Stimulated activated CD8-positive, alpha-beta memory T cell treated with anti-CD3 and anti-CD28 coated beads, Interleukin-7, amount 100 ng/mL, for 1 hour (primary cell): ENCODE results near the gene ANAPC2.
"Not testable (repeated sequence)": the region's sequence is repeated elsewhere in the genome, so short reads cannot be mapped to it uniquely, and the experiment has no call there.

Experiments used
- DNase-seq, 2 donors: peaks; one replicate each; pipeline ENCODE4 v3.0.0-alpha.2; 2020; ENCODE audit warnings: low read depth in 2 of 2

Gene ANAPC2

DNA sequence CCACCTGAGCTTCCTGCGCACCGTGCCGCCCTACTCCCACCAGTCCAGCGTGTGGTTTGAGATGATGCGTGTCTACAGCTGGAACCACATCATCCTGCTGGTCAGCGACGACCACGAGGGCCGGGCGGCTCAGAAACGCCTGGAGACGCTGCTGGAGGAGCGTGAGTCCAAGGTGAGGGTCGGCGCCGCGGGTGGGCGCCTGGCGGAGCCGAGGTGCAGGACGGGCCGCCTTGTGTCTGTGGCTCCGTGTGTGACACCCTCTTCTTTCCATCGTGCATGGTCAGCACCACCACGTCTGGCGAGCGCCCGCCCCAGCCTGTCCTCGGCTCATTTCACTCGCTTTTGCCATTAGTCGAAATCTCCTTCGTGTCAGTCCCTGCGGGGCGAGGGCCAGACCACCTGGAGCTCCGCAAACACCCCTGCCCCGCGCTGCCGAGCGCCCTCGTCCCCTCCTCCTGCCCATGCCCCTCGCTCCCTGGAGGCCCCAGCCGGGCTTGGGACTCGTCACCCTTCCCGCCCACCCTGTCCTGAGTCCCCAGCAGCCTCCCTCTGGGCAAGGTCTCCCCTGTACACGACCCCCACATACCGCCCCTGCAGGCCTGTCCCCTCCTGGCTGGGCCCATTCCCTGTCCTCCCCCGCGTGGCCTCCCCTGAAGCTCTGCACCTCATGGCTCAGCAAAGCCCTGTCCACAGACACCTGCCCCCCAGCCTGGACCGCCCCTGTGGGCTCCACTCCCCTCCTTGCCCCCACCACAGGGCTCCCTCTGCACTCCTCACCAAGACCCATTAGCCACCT, 42.4 kb downstream of the ANAPC2 start:
- DNase-seq = no peak

DNA sequence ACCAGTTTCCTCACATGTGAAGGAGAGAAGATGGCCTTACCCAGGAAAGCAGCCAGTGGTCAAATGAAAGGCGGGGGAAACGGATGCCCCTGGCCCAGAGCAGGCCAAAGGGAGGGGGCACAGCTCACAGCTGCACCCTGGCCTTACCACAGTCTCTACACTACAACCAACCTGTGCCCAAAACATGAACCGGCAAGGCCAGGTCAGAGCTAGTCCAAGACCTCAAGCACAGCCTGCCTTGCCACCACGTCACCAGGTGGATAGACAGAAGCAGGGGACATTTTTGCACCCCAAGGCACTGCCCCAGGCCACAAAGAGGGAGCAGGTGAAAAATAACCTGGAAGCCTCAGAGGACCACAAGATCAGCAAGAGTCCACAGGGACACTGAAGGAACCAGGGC, 44.9 kb downstream of the ANAPC2 start:
- no peak for DNase-seq

DNA sequence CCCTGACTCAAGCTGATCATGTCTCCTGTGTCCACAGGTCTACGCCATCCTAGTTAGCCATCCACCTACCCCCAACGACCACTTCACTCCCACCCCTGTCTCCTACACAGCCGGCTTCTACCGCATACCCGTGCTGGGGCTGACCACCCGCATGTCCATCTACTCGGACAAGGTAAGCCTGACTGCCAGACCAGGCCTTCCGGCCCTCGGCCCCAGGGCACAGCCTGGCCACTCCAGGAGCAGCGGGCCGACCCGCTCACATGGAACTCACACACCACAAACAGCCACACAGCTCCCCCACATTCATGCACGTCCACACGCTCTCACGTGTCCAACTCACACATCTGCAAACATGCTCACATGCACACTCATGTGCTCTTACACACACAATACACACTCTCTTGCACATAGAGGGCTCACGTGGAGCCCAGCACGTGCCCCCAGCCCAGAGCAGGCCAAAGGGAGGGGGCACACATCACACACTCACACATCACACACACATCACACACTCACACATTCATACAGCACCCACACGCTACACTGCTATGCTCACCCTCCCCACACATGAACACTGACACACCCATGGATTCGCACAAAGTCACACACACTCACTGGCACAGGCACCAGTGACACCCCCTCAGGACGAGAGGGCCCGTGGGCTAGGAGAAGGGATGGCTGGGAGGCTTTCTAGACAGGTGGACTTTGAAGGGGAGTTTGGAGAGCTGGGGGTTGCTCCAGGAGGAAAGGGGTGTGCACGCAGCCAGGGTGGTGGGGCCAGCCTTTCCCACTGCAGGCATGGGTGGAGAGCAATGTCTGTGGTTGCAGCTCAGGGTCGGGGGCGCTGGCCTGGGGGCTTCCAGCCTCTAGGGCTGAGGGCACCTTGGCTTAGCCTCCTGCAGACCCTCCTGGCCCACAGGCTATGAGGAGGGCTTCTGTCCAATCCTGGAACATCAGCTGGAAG, 46.1 kb downstream of the ANAPC2 start:
- no peak for DNase-seq

DNA sequence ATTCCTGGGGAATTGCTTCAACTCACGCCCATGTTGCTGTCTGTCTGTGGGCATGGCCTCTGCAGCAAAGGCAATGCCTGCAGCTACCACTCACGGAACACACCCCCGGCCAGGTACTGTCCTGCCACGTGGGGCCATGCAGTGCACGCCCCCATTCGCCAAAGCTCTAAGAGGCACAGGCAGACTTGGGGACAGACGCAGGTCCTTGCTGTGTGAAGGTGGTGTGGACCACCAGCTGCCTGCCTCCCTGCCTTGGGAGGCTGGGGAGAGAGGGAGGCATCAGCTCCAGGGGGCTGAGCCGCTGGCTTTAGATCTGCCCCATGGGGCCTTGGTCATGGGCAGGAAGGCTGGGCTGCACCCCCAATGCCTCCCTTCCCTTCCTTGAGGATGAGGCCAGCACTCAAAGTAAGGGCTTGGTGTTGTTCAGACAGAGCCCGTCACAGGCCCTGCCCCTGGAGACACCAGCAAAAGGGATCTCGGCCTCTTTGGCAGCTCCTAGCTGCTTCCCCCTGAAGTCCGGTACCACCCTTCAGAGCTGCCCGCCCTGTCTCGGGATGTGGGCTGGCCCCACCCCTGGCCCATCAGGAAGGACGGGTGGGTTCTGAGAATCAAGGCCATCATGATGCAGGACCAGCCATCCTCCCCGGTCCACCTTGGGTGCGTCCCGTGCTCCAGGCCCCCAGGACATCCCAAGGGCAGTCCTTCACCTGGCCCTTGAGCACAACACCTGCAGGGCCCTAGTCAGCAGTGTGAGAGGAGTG, 47.1 kb downstream of the ANAPC2 start:
- DNase-seq = no peak

DNA sequence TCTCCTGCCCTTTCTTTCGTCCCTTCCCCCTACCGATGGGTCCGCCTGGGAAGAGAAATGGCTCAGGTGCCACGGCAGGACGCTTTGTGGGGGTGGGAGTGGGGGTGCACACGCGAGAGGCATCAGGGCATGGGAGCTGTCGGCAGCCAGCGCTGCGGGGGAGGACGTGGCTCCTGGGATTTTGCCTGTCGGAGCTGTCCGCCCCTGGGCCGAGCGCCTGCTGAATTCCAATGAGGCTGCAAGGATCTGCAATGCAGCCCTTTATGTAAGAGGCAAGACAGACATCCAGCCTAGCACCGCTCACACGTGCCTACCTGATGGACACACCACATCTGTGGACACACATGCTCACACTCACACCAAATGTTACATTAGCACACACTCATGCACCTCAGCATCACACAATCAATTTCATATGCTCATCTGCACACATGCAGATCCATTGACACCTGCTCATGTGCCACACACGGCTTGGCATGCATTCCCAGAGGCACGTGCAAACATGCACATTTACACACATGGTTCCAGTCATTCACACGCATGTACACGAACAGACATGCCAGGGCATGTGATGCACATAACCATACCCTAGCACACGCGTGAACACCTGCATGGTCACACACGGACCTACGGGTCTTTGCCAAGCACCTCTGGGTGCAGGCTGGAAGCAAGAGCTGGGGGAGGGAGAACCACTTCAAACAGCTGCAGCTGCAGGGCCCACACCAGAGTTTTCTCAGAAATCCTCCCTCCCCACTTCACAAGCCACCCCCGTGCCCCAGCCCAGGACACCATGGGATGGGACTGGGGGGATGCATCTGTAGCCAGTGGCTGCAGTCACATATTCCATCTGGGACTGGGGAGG, 48.0 kb downstream of the ANAPC2 start:
- DNase-seq = no peak

DNA sequence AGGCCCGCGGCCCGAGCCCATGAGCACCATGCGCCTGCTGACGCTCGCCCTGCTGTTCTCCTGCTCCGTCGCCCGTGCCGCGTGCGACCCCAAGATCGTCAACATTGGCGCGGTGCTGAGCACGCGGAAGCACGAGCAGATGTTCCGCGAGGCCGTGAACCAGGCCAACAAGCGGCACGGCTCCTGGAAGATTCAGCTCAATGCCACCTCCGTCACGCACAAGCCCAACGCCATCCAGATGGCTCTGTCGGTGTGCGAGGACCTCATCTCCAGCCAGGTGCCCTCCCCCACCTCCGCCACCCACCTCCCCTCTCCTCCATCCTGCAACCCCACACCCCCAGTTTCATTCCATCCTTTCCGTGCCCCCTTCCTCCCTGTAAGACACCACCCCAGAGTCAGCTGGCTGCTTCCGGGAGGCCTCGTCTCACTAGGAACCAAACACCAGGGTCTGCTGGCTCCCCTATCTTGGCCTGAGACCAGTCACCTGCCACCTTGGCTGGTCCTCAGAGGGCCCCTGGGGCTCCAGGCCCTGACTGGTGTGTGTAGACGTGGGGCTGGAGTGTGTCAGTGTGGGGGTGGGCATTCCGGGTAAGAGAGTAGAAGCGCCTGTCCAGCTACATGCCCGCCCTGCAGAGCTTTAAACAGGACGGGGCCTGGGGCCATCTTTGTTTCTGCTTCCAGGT, 48.8 kb downstream of the ANAPC2 start:
- DNase-seq = no peak

DNA sequence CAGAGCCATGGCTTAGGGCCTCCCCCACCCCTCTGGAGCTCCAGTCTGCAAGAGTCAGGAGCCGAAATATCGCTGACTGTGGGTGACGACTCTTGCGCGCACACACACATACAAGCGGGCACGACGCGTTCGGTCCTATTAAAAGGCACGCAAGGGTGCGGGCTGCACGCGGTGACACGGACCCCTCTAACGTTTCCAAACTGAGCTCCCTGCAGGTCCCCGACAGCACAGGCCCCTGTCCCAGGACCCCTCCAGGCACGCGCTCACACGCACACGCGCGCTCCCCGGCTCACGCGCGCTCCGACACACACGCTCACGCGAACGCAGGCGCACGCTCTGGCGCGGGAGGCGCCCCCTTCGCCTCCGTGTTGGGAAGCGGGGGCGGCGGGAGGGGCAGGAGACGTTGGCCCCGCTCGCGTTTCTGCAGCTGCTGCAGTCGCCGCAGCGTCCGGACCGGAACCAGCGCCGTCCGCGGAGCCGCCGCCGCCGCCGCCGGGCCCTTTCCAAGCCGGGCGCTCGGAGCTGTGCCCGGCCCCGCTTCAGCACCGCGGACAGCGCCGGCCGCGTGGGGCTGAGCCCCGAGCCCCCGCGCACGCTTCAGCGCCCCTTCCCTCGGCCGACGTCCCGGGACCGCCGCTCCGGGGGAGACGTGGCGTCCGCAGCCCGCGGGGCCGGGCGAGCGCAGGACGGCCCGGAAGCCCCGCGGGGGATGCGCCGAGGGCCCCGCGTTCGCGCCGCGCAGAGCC, 49.5 kb downstream of the ANAPC2 start, which contains the start of gene GRIN1:
Gene GRIN1, plus strand, starts transcription at position 433 of the 746 bp plus-strand sequence. CDS start 333 bp downstream, outside the sequence.
- no peak for DNase-seq

DNA sequence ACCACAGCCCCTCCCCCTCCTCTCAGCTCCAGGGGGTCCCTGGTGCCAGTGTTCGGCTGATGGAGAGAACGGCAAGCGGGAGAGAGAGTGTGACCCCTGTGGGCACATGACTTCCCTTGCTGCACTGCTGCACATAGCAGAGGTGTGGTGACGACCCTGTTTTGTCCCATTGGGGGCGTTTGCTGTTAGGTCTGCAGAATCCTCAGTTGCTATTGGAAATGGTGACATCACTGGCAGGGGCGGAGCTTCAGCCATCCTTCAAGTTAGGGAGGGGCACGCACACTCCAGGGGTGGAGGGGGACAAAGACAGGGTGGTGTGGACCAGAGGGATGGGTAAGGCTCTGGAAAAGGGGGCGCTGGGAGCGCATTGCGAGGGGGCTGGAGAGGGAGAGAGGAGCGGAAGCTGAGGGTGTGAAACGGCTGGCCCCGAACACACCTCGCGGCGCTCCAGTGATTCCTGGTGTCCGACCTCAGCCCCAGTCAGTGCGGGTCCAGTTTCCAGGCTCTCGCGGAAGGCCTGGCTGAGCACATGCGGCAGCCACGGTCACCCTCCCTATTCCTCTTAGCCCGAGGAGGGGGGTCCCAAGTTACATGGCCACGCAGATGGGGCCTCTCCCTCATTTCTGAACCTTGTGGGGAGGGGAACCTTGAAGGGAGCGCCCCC, 50.2 kb downstream of the ANAPC2 start:
- DNase-seq = no peak

DNA sequence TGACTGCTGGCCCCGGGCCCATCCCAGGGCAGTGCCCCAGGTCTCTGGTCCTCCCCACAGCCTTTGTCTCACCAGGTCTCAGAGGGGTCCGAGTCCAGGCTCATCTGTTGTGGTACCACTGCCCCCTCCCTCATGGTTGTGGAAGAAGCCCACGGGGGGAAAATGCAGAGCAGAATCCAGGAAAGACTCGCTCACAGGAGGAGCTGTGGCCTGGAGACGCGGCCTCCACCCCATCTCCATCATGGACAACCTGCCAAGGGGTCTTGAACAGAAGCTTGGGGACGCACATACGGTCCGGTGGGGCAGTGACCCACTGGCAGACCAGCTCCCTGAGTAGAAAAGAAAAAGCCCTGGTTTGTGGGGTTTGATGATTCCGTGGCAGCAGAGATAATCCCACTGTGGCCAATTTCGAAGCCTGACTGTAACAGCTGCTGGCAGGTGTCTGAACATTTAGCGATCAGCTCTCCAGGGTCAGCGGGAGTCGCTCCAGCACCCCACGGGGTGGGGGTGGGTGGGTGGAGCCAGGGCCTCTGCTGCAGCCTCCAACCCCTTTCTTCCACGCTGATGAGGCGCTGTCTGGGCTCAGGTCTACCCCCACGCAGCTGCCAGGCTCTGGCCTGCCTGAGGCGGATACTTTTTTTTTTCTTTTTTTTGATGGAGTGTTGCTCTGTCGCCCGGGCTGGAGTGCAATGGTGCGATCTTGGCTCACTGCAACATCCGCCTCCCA, 51.3 kb downstream of the ANAPC2 start:
- no peak for DNase-seq

DNA sequence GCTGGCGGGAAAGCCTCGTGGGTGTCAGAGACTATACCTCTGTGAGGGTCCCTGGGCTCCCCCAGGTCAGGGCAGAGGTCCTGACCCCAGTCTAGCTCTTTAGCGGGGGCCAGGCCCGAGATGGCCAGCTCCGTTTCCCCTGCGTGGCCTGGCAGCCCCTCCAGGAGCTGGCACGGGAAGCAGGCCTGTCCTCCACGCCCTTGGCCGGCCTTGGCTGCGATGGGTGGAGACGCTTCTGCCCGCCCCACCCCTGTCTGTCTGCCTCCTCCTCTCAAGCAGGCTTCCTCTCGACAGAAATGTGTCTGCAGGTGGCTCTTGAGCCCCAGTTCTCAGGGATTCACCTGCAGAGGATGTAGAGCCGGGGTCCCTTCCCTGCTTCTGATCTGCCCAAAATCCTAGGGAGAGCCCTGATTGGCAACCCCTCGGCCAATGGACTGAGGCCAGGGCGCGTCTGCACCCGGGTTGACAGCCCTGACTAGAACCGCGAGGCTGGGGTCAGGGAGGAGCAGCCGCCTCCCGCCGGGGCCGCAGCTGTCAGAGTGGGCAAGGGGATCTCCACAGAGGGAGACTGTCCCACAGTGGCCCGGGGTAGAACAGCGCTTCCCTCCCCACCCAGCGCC, 52.0 kb downstream of the ANAPC2 start:
- no peak for DNase-seq

DNA sequence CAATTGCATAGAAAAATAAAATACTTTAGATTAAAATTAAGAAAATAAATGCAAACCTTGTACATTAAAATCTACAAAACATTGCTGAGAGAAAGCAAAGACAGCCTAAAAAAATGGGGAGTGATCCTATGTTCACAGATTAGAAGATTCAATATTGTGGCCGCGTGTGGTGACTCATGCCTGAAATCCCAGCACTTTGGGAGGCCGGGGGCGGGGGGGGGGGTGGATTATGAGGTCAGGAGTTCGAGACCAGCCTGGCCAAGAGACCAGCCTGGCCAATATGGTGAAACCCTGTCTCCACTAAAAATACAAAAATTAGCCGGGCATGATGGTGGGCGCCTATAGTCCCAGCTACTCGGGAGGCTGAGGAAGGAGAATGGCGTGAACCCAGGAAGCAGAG, 53.2 kb downstream of the ANAPC2 start:
- not testable (repeated sequence) for DNase-seq

DNA sequence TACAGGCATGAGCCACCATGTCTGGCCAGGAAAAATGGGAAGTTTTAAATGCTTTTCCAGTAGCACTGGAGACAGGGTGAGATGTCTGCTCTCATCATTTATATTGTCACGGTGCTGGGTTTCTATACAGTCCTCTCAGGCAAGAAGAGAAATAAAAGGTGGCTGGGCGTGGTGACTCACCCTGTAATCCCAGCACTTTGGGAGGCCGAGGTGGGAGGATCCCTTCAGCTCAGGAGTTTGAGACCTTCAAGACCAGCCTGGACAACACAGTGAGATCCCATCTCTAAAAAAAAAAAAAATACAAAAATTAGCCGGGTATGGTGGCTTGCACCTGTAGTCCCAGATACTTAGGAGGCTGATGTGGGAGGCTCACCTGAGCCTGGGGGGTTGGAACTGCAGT, 54.2 kb downstream of the ANAPC2 start:
- DNase-seq = no peak

DNA sequence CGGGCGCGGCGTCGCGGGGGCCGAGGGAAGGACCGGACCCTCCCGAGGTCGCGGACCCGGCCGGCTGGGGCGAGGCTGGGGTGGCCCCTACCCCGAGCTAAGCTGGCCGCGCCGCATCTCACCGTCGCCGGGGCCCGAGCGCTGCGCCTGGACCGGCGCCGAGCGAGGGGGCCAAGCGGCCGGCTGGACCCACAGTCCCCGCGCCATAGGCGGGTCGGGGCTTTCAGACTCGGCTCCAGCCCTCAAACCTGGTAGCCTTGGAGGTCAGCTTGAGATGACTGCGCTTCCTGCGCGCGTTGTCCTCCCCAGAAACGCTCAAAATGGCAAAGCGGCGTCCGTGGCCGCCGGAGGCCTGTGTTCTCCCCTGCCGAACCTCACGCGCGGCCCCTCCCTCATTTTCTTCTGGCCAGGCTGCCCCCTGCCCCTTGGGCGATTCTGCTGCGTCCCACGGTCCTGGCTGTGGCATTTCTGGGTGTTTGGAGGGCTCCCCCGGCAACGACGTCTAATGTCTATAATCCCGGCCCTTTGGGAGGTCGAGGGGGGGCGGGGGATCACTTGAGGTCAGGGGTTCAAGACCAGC, 58.1 kb downstream of the ANAPC2 start:
- DNase-seq = no peak

DNA sequence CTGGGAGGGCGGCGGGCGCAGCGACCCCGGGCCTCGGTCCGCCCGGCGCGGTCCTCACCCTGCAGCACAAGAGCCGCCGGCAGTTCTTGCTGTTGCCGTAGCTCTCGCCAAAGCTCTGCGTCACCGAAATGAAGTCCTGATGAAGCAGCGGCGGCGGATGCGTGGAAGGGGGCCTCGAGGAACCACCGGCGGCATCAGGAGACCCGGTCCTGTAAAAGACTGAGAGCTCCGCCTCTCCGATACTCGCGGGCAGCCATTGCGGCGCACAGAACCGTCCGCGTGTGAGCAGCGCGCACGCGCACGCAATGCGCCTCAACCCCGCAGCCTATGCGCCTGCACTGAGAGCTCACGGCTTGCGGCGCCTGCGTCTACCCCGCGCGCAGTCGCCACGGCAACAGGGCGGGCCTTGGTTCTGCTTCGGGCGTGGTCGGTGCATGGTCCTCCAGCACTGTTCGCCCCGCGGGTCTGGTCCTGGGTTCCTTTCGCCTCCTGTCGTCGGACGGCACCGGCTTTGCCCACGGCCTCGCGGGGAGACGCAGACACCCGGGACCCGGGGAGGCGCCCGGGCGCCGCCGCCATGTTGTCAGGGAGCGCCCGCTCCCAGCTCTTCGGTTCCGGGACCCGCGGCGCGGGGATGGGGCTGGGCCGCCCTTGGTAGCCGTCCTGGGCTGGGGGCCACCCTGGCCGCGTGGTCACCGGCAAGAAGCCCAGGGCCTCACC, 58.7 kb downstream of the ANAPC2 start:
- peak; percentile 75 for DNase-seq

DNA sequence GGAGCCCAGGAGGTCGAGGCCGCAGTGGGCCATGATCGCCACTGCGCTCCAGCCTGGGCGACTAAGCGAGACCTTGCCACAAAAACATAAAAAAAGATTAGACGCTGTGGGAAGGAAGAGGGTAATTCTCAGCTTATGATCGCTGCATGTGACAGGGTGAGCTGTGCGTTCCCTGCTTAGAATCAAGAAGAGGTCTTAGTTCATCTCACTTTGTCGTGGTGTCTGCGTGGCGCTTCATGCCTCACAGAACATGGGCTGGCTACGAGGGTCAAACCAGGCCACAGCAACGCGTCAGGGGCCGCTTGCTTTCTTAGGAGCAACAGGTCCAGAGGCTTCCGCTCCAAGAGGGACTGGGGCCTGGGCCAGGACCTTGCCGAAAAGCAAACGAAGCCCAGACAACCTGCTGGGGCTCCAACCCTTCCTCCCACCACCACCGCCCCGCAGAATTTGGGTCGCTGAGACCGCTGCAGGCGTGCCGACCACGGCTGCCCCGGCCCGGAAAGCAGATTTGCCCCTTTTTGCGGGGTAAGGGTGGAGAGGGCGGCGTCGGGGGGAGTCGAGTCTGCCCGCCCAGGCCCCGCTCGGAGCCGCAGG, 59.4 kb downstream of the ANAPC2 start:
- DNase-seq = no peak

DNA sequence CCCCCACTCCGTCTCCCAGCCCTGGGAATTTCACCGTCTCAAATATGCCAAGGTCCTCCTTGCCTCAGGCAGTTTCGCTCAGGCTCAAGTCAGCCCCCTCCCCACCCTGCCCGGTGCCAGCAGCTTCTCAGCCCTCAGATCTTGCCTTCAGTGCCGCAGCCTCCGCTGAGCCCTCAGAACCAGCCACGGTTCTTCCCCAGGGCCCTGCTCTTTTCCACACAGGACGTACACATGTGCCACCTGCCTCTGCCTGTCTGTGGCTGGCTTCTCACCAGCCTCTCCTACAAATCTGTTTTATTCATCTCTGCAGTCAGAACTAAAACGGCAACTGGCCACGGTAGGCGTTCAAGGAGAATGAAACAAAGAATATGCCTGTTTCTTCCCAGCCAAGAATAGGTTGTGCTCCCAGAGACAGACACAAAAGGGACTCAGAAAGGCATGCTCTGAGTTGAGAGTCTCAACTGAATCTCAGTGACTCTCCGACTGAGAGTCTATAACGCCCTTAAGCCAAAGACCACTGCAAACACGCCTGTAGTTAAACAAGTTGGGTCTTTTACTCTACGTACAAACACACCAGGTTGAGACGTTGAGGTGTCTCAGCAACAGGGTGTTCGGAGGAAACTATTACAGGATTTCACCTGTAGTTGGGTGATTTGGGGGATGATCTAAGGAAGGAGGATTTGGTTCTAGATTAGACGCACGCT, 60.0 kb downstream of the ANAPC2 start:
- DNase-seq = no peak
